Stimulated activated naive CD8-positive, alpha-beta T cell treated with anti-CD3 and anti-CD28 coated beads, Interleukin-15, Interleukin-2, amounts not matched to agents 100 U/mL and 50 U/mL, for 24 hours (primary cell): Measurements from ENCODE around the gene ZNF784.
A peak's percentile ranks its signal among the peaks of the same experiment; 100 is the strongest.

Source experiments
- ATAC-seq: fragments of 150-1000 bp; cut with Tn5 transposase; one replicate; pipeline ENCODE4 v1.10.0; 2021
- DNase-seq: peaks from one replicate; pipeline ENCODE4 v3.0.0; 2021

The ZNF784 gene

GRCh38 chr19:55602104-55603001 lies 22.0 kb downstream of the ZNF784 start:
- no peak for DNase-seq
- no peak for ATAC-seq

- ATAC-seq (no peak), DNase-seq (no peak)
These were observed 23.3 kb downstream of the ZNF784 start for GRCh38 chr19:55601084-55601483.

- no peak for ATAC-seq
- no peak for DNase-seq
These were observed 23.7 kb downstream of the ZNF784 start for GRCh38 chr19:55600662-55601028.

GRCh38 chr19:55599842-55600661 lies 24.3 kb downstream of the ZNF784 start, which contains the start of gene ZNF524:
ZNF524 (plus strand) TSS chr19:55600288; CDS start chr19:55602113, 1,825 bp downstream.
- DNase-seq (peak; percentile 87), ATAC-seq (peak; percentile 44)

- DNase-seq (peak; percentile 96), ATAC-seq (peak; percentile 70)
These were observed 24.9 kb downstream of the ZNF784 start, which contains the start of gene FIZ1 for GRCh38 chr19:55599468-55599841. FIZ1 (minus strand) TSS chr19:55599517; CDS start chr19:55597865, 1,652 bp downstream.

- peak; percentile 96 for DNase-seq
- peak; percentile 77 for ATAC-seq
These were observed 25.5 kb downstream of the ZNF784 start for GRCh38 chr19:55598719-55599467.

GRCh38 chr19:55598034-55598433 lies 26.3 kb downstream of the ZNF784 start:
- ATAC-seq (no peak), DNase-seq (no peak)

- no peak for ATAC-seq
- no peak for DNase-seq
These were observed 26.9 kb downstream of the ZNF784 start for GRCh38 chr19:55597501-55597921.

- DNase-seq = no peak
- ATAC-seq = no peak
These were observed 28.1 kb downstream of the ZNF784 start for GRCh38 chr19:55596304-55596703.

GRCh38 chr19:55594996-55595545 lies 29.3 kb downstream of the ZNF784 start:
- ATAC-seq = no peak
- no peak for DNase-seq

GRCh38 chr19:55593096-55593772 lies 31.1 kb downstream of the ZNF784 start:
- DNase-seq = no peak
- ATAC-seq = no peak

- ATAC-seq = no peak
- DNase-seq = no peak
These were observed 31.8 kb downstream of the ZNF784 start for GRCh38 chr19:55592391-55593090.

- ATAC-seq (no peak), DNase-seq (no peak)
These were observed 32.8 kb downstream of the ZNF784 start for GRCh38 chr19:55591555-55591954.

- ATAC-seq = no peak
- DNase-seq = no peak
These were observed 33.7 kb downstream of the ZNF784 start for GRCh38 chr19:55590617-55591016.

- ATAC-seq (no peak), DNase-seq (no peak)
These were observed 34.3 kb downstream of the ZNF784 start for GRCh38 chr19:55590109-55590508.

- DNase-seq (no peak), ATAC-seq (no peak)
These were observed 35.6 kb downstream of the ZNF784 start for GRCh38 chr19:55588738-55589137.

GRCh38 chr19:55586976-55587668 lies 37.2 kb downstream of the ZNF784 start:
- DNase-seq (peak; percentile 95), ATAC-seq (peak; percentile 96)

GRCh38 chr19:55585658-55586339 lies 38.6 kb downstream of the ZNF784 start:
- peak; percentile 10 for ATAC-seq

GRCh38 chr19:55584871-55585270 lies 39.5 kb downstream of the ZNF784 start:
- no peak for ATAC-seq

More at GRCh38 chr19:55585658-55586339, 38.6 kb downstream of the ZNF784 start:
- peak; percentile 74 for DNase-seq

More at GRCh38 chr19:55584871-55585270, 39.5 kb downstream of the ZNF784 start:
- DNase-seq = no peak
